ENCODE data around the gene ATG9B. TPM values are rescaled to one million over a fixed set of nuclear protein-coding genes. Genes with fewer than 3 reads are reported as not detected.

The ATG9B gene
- total and polyA plus RNA-seq, 10 donors, result 0.66 to 3.8 (median 2.4) TPM

DNA sequence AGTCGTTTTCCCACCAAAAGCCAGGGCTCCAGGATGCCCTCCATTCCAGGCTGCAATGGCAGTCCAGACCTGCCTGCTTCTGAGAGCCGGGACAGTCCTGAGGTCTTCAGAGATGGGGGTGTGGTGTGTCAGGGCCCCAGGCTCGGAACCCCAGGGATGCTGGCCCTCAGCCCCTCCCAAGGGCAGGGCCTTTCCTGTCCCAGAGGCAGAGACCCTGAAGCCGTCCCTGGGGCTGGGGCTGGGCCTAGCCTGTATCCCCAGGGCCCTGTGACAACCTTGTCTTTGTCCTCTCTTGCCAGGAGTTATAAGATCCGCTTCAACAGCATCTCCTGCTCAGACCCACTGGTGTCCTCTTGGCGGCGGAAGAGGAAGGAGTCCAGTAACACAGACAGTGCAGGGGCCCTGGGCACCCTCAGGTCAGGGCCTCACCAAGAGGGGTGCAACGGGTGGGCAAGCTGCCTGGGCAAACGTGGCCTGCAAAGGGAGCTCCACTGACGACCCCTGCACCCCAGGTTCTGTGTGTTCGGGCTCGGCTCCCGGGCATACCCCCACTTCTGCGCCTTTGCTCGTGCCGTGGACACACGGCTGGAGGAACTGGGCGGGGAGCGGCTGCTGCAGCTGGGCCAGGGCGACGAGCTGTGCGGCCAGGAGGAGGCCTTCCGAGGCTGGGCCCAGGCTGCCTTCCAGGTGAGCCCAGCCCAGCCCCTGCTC lies 17.5 kb downstream of the ATG9B start:
- H3K36me3 ChIP-seq, result peaks cover 0 to 59% (median 6%) of the 10 kb centered on the region in 6 donors
- no peaks in the 10 kb centered on the region for H3K9me3 ChIP-seq
- peak overlapping the region in 1 of 8 donors; percentile 59 for H3K4me3 ChIP-seq
- H3K27ac ChIP-seq, result peak overlapping the region in 7 of 8 donors; percentile 38 to 83 (median 77)
- peaks cover 51 to 83% (median 66%) of the 10 kb centered on the region in 6 donors for H3K4me1 ChIP-seq
- peaks cover 0 to 19% (median 0%) of the 10 kb centered on the region in 7 donors for H3K27me3 ChIP-seq (replicated peaks in 1 of 7)
- 78 to 80% (median 79%) methylated on average over 12 to 23 of the region's 23 CpGs for WGBS, 5 donors
- no peak for DNase-seq
- intact Hi-C loops (cut with DNase I; ENCODE audit: low total_unique reads), result no loop called here
- TF ChIP-seq CTCF (IDR thresholded peaks at IDR 0.05 in 8 of 11, conservative IDR thresholded peaks at IDR 0.05 in 3 of 11) (no peak), POLR2A (IDR thresholded peaks at IDR 0.05) (no peak), POLR2AphosphoS5 (IDR thresholded peaks at IDR 0.05) (peak; percentile 18 to 59 (median 53))

GRCh38 chr7:151005566-151005965 lies 18.7 kb downstream of the ATG9B start:
- Histone ChIP-seq H3K4me1 (peaks cover 41 to 83% (median 60%) of the 10 kb centered on the region in 6 donors), H3K27me3 (replicated peaks in 1 of 7) (peaks cover 0 to 17% (median 0%) of the 10 kb centered on the region in 7 donors), H3K27ac (peak overlapping the region in 3 of 8 donors; percentile 0 to 77 (median 32)), H3K4me3 (no peak overlapping the region), H3K9me3 (no peaks in the 10 kb centered on the region), H3K36me3 (peaks cover 0 to 64% (median 9%) of the 10 kb centered on the region in 6 donors)
- no peak for DNase-seq
- 61 to 83% (median 72%) methylated on average over 9 of the region's 9 CpGs for WGBS, 5 donors
- TF ChIP-seq POLR2A (IDR thresholded peaks at IDR 0.05) (no peak), CTCF (IDR thresholded peaks at IDR 0.05 in 8 of 11, conservative IDR thresholded peaks at IDR 0.05 in 3 of 11) (no peak), POLR2AphosphoS5 (IDR thresholded peaks at IDR 0.05) (no peak)
- intact Hi-C loops (cut with DNase I; ENCODE audit: low total_unique reads), result no loop called here

- Histone ChIP-seq H3K9me3 (no peaks in the 10 kb centered on the region), H3K4me1 (peaks cover 25 to 70% (median 46%) of the 10 kb centered on the region in 6 donors), H3K36me3 (peaks cover 0 to 59% (median 9%) of the 10 kb centered on the region in 6 donors), H3K27ac (no peak overlapping the region), H3K4me3 (no peak overlapping the region), H3K27me3 (replicated peaks in 1 of 7) (peaks cover 0 to 10% (median 0%) of the 10 kb centered on the region in 7 donors)
- TF ChIP-seq POLR2AphosphoS5 (IDR thresholded peaks at IDR 0.05) (peak in 1 of 3 donors; percentile 22), CTCF (IDR thresholded peaks at IDR 0.05 in 8 of 11, conservative IDR thresholded peaks at IDR 0.05 in 3 of 11) (no peak)
- 79 to 92% (median 87%) methylated on average over 12 of the region's 12 CpGs for WGBS, 5 donors
- intact Hi-C loops (cut with DNase I; ENCODE audit: low total_unique reads), result no loop called here
- no peak for DNase-seq
These were observed 20.7 kb downstream of the ATG9B start for GRCh38 chr7:151003572-151003971.

- no peak for TF ChIP-seq CTCF (IDR thresholded peaks at IDR 0.05 in 8 of 11, conservative IDR thresholded peaks at IDR 0.05 in 3 of 11)
- peak in 2 of 3 donors; percentile 32 to 58 for TF ChIP-seq POLR2AphosphoS5 (IDR thresholded peaks at IDR 0.05)
- Histone ChIP-seq H3K27me3 (replicated peaks in 1 of 7) (peaks cover 0 to 26% (median 0%) of the 10 kb centered on the region in 7 donors), H3K4me1 (peaks cover 11 to 70% (median 43%) of the 10 kb centered on the region in 6 donors), H3K4me3 (no peak overlapping the region), H3K9me3 (no peaks in the 10 kb centered on the region), H3K27ac (peak overlapping the region in 2 of 8 donors; percentile 6 to 15), H3K36me3 (peaks cover 0 to 77% (median 10%) of the 10 kb centered on the region in 6 donors)
- no peak for DNase-seq
- intact Hi-C loops (cut with DNase I; ENCODE audit: low total_unique reads), result no loop called here
- 89 to 97% (median 94%) methylated on average over 16 of the region's 16 CpGs for WGBS, 5 donors
These were observed 22.7 kb downstream of the ATG9B start for GRCh38 chr7:151001546-151001945.
